Endometrial microvascular endothelial cells (primary cell): ENCODE results near the gene TOLLIP. TPM values are rescaled to one million over a fixed set of nuclear protein-coding genes. Genes with fewer than 3 reads are reported as not detected.

Experiments used
- in situ Hi-C: cut with HindIII; loops from 2 replicates; pipeline ENCODE4 v1.10.0; 2017; ENCODE audit warnings: low sequenced_read_pairs, low pct_unique_long_range_greater_than_20kb; ENCODE audit errors: inconsistent ontology term
- total RNA-seq: library from RNA; depleted of rRNA; stranded (reverse); fragments of >200 nt; gene quantifications from one replicate; pipeline ENCODE4 v1.2.3, GENCODE V29; 2015; ENCODE audit errors: inconsistent ontology term

The TOLLIP gene
- total RNA-seq, 1 donor from 2014 or later, result 36.8 TPM

DNA sequence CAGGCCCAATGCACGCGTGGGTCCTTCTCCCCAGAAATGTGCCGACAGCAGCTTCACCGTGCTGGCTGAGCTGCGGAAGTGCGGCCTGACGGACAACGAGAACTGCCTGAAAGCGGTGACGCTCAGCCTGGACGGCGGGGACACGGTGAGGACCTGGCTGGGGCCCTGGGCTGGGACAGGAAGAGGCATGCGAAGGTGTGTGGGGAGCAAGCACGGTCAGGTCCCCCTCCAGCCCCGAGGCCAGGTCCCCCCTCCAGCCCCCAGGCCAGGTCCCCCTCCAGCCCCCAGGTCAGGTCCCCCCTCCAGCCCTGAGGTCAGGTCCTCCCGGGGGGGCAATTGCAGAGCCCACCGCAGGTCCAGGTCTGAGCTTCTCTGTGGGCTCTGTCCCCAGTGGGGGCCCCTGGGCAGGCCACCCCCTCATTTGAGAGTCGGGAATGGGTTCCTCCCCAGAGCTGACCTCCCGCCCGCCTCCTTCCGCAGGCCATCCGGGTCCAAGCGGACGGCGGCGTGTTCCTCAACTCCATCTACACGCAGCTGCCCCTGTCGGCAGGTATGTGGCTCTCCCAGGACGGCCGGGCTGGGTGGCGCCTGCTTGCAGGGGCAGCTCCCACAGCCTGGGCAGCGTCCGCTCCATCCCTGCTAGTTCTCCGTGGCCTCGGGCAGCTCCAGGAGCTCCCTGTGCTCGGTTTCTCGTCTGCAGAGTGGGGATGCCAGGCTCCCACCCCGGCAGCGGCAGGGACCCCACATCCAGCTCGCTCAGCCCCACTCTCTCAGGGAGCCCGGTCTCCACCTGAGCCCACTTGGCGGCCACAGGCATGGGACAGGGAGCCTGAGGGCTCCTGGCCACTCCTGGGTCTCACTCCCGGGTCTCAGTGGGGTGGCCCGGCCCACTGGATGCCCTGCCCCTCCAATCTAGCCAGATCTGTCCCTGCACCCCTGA is 78.7 kb downstream of the TOLLIP start:
- in situ Hi-C loops, result no loop called here

DNA sequence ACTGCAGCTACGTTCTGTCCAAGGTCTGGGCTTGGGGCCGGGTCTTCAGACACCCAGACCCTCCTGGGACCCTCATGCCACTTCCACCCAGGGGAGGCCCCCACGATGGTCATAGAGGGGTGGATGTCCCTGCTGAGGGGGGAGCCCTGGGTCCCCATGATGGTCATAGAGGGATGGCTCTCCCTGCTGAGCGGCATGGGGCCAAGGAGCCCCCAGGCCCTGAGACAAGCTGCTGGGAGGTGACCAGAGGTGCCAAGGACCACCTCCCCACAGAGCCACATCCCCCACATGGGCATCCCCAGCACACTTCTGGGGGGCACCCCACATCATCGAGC is 79.3 kb downstream of the TOLLIP start:
- in situ Hi-C loops, result no loop called here

DNA sequence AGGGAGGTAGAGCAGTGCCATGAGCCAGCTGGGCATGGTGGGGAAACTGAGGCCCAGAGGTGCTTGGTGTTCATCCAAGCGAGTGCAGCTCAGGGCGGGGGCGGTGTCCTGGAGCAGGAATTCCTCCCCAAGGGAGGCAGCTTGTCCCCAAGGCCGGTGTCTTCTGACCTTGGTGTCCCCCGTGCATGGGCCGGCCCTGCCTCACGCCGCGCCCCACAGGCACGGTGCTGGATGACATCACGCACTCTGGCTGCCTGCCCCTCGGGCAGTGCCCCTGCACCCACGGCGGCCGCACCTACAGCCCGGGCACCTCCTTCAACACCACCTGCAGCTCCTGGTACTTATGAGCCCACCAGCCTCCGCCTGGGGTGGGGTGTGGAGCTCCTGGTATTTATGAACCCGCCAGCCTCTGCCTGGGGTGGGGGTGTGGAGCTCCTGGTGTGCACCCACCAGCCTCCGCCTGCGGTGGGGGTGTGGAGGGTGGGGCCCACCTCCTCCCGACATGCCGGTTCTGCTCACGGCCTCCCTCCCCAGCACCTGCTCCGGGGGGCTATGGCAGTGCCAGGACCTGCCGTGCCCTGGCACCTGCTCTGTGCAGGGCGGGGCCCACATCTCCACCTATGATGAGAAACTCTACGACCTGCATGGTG is 79.8 kb downstream of the TOLLIP start:
- in situ Hi-C loops, result no loop called here

DNA sequence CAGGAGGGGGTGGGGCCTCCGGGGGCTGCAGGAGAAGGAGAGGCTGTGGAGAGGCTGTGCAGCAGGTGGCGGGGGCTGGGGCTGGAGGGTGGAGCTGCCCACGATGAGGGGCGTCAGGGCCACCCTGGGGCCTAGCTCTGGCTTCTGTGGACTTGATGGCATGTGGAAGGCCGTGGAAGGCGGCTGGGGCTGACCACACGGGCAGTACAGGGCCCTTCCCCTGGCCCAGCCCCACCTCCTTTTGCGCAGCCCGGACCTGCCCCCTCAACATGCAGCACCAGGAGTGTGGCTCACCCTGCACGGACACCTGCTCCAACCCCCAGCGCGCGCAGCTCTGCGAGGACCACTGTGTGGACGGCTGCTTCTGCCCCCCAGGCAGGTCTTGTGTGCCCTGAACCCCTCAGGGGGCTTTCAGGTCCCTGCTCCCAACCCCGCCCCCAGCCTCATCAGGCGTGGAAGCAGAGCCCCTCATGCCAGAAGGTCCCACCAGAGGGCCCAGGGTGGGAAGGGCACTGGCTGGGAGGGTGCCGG is 80.4 kb downstream of the TOLLIP start:
- in situ Hi-C loops, result no loop called here

DNA sequence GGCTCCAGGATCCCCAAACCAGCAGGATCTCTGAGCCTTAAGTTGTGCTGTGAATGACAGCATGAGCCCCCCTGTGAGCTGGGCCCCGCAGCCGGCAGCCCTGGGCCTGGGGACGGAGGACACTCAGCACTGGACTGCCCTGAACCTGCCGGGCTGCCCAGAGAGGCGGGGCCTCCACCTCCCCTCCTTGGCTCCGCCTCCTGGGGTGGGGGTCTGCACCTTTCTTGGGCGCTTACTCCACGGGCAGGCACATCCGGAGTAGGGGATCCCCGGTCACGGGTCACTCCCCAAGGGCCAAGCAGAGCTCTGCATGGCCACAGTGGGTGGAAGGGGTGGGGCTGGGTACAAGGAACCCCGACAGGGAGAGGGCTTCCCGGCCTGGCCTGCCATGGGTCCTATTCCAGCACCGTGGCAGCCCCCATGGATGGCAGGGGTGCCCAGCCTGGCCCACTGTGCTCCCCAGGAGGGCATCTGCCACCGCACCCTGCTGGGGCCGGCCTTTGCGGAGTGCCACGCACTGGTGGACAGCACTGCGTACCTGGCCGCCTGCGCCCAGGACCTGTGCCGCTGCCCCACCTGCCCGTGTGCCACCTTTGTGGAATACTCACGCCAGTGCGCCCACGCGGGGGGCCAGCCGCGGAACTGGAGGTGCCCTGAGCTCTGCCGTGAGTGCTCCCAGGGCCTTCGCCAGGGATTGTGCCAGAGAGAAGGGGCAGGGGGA is 81.2 kb downstream of the TOLLIP start:
- in situ Hi-C loops, result no loop called here

DNA sequence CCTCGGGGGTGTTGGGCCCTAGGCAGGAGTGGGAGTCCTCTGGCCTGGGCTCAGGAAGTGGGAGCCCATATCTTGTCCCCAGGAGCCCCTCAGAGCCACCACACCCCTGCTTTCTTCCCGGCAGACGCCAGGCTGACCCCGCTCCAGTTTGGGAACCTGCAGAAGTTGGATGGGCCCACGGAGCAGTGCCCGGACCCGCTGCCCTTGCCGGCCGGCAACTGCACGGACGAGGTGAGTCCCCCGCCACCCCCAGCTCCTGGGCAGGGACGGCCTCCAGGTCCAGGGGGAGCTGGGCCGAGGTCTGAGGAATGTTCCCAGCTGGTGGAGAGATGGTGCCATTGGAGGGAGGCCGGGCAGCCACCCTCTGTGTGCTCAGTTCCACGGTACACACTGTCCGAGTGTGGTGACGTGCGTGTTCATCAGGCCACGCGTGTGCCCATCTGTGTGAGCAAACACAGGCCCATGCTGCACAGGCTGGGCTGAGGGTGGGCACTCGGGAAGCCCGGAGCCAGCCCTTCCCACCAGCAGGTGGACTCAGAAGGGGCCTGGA is 81.8 kb downstream of the TOLLIP start:
- in situ Hi-C loops, result no loop called here

GRCh38 chr11:1226986-1227550 is 82.4 kb downstream of the TOLLIP start:
- in situ Hi-C loops, result no loop called here

DNA sequence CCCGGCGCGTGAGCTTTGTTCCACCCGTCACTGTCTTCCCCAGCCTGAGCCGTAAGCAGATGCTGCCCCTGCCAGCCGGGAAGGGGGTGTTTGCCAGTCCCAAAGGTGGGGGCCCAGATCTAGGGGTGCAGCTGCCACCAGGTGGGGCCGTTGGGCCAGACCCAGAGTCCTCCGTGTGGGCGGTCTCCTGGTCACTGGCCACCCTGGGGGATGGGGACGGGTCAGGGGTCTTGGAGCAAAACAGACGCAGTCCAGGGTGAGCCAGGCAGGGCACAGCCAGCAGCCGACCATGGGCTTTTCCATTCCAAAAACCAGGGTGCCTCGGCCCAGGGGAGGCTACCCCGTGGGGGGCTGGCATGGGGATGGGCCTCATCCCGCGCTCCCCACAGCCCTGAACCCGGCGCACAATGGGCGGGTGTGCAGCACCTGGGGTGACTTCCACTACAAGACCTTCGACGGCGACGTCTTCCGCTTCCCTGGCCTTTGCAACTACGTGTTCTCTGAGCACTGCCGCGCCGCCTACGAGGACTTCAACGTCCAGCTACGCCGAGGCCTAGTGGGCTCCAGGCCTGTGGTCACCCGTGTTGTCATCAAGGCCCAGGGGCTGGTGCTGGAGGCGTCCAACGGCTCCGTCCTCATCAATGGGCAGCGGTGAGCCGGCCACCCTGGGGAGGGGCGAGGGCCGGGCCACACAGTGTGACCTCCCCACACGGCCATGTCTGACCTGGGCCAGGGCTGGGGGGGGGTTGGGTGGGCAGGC is 83.0 kb downstream of the TOLLIP start:
- in situ Hi-C loops, result no loop called here

- in situ Hi-C loops, result no loop called here
Measured at GRCh38 chr11:1225386-1226225, 83.8 kb downstream of the TOLLIP start.

DNA sequence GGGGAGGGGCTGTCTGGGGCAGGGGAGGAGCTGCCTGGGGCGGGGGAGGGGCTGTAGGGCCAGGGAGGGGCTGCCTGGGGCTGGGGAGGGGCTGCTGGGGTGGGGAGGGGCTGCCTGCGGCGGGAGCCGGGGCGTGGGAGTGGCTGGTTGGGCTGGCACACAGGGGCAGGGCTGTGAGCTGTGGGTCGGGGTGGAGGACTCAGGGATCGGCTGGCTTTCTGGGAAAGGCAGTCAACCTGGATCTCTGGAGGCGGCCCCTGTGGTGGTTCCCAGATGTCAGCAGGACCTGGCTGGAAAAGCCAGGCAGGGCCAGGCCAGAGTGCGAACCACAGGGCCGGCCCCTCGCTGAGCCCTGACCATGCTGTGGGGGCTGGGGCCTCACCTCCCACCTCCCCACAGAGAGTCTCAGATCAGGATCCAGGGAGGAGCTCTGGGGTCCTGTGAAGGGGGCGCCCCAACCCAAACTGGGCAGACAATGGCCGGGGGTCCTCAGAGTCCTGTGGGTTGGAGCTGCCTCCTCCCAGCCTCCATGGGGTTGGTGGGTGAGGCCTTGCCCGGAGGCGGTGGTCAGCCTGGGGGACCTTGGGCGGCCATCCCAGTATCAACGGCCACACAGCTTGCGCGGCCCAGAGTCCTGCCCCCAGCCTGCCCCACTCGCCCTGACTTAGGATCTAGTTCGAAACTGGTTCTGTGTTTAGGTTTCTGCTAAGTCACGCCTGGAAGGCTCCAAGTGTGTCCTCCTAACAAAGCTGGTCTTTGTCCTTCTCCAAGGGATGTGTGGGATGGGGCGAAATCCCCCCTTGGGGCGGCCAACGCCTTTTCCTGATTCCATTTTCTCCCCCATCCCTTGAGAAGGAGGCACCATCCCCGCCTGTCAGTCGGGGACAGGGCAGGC is 84.7 kb downstream of the TOLLIP start:
- in situ Hi-C loops, result no loop called here

Other genes starting within 250 kb of the TOLLIP start
- gene MUC2, start 234.8 kb downstream of the TOLLIP start, total RNA-seq, result not detected
- gene MUC5AC, start 151.7 kb downstream of the TOLLIP start, total RNA-seq, result not detected
- gene MUC5B, start 86.6 kb downstream of the TOLLIP start, total RNA-seq, result not detected
- not detected for gene BRSK2, start 80.3 kb upstream of the TOLLIP start, total RNA-seq
- 20.7 TPM for gene MOB2, start 177.1 kb upstream of the TOLLIP start, total RNA-seq